22Rv1 (cell line): ENCODE data around the gene POLN.

Experiments used
- ZFX ChIP-seq: fragments of 450-650 bp; IDR thresholded peaks from 2 replicates; pipeline ENCODE4 v1.6.1; 2017; ENCODE audit warnings: antibody characterized with exemption, borderline replicate concordance
- TF ChIP-seq, protein P1 (sequence below): fragments of 450-650 bp; IDR thresholded peaks from 2 replicates; pipeline ENCODE4 v1.5.1; 2017; ENCODE audit warnings: mild to moderate bottlenecking

DNA sequence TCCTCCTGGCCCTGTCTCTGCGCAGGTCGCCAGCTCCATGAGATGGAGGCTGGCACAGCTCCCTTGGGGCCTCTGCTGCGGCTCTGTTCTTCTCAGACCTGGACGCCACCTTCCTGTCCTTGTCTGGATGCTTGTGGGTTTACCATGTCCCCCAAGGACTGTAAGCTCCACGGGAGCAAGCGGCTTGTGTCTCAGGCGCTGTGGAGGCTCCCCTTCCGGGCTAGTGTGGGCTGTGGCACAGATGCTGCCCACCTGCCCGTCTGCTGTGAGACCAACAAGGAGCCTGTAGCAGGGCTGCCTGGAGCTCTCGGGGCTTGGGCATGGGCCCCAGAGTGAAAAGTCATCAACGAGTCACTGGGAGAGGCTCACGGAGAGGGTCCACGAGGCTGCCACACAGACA, 157.6 kb downstream of the POLN start:
- TF ChIP-seq, protein P1, sequence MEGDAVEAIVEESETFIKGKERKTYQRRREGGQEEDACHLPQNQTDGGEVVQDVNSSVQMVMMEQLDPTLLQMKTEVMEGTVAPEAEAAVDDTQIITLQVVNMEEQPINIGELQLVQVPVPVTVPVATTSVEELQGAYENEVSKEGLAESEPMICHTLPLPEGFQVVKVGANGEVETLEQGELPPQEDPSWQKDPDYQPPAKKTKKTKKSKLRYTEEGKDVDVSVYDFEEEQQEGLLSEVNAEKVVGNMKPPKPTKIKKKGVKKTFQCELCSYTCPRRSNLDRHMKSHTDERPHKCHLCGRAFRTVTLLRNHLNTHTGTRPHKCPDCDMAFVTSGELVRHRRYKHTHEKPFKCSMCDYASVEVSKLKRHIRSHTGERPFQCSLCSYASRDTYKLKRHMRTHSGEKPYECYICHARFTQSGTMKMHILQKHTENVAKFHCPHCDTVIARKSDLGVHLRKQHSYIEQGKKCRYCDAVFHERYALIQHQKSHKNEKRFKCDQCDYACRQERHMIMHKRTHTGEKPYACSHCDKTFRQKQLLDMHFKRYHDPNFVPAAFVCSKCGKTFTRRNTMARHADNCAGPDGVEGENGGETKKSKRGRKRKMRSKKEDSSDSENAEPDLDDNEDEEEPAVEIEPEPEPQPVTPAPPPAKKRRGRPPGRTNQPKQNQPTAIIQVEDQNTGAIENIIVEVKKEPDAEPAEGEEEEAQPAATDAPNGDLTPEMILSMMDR = no peak
- TF ChIP-seq ZFX = no peak
